K562 (cell line): Measurements from ENCODE around the gene GAA. TPM values are rescaled to one million over a fixed set of nuclear protein-coding genes. Genes with fewer than 3 reads are reported as not detected.
A peak's percentile ranks its signal among the peaks of the same experiment; 100 is the strongest.

Experiments
- CCNT2 ChIP-seq: IDR thresholded peaks from 2 replicates; pipeline ENCODE4 v1.6.1; 2011; ENCODE audit warnings: borderline replicate concordance, low read depth, mild to moderate bottlenecking, moderate library complexity, mixed read lengths, low read length; ENCODE audit not compliant: insufficient read length; ENCODE audit errors: extremely low read depth
- CSDE1 ChIP-seq, 2 experiments: fragments of 450-650 bp; IDR thresholded peaks; 2 replicates each; pipeline ENCODE4 v1.6.1; 2016; ENCODE audit warnings: mild to moderate bottlenecking in 1 of 2
- DACH1 ChIP-seq: fragments of 450-650 bp; IDR thresholded peaks from 2 replicates; pipeline ENCODE4 v1.6.1; 2018; ENCODE audit not compliant: partially characterized antibody
- JUN ChIP-seq, 2 experiments: sonication (generic) in 1 of 2; formaldehyde crosslinking in 1 of 2; IDR thresholded peaks; 2 replicates each; pipeline versions ENCODE4 v1.6.1 to v1.8.0; 2012 to 2022; ENCODE audit warnings: borderline replicate concordance in 2 of 2, mild to moderate bottlenecking in 2 of 2, improper control_type of control experiment in 1 of 2, low read depth in 1 of 2, low read length in 1 of 2, missing genetic modification reagents in 1 of 2
- PHF8 ChIP-seq: fragments of 200-600 bp; sonication (generic); IDR thresholded peaks from 2 replicates; pipeline ENCODE4 v1.6.1; 2012; ENCODE audit warnings: mixed run types, mild to moderate bottlenecking, inconsistent platforms, low read length, moderate library complexity, borderline replicate concordance
- SIN3A ChIP-seq, 2 experiments: fragments of 150-350 bp in 1 of 2; IDR thresholded peaks; 2 replicates each; pipeline ENCODE4 v1.6.1; 2011 to 2016; ENCODE audit warnings: borderline replicate concordance in 2 of 2, low read depth in 2 of 2, low read length in 2 of 2, mild to moderate bottlenecking in 2 of 2, moderate library complexity in 2 of 2; ENCODE audit not compliant: control insufficient read depth in 1 of 2
- SIN3B ChIP-seq: fragments of 450-650 bp; IDR thresholded peaks from 2 replicates; pipeline ENCODE4 v1.6.1; 2017; ENCODE audit warnings: low read depth, mild to moderate bottlenecking, moderate library complexity
- STAT6 ChIP-seq: sonication (generic); formaldehyde crosslinking; IDR thresholded peaks from 2 replicates; pipeline ENCODE4 v1.8.1; 2023; ENCODE audit warnings: mild to moderate bottlenecking, missing genetic modification reagents
- TEAD2 ChIP-seq: fragments of 450-650 bp; IDR thresholded peaks from 2 replicates; pipeline ENCODE4 v1.6.1; 2016; ENCODE audit warnings: missing genetic modification characterization, control low read depth, missing compliant biosample characterization
- U2AF1 ChIP-seq: fragments of 200-400 bp; formaldehyde crosslinking; optimal IDR thresholded peaks from 2 replicates; pipeline ENCODE3; 2017; ENCODE audit warnings: mild to moderate bottlenecking, low read depth, low read length, moderate library complexity
- ZFP91 ChIP-seq: sonication (generic); formaldehyde crosslinking; IDR thresholded peaks from 2 replicates; pipeline ENCODE4 v1.8.0; 2022; ENCODE audit warnings: mild to moderate bottlenecking, missing genetic modification reagents
- ZNF212 ChIP-seq: fragments of 450-650 bp; formaldehyde crosslinking; IDR thresholded peaks from 2 replicates; pipeline ENCODE4 v1.4.0; 2020; ENCODE audit warnings: mild to moderate bottlenecking
- polyA plus RNA-seq, 8 experiments: library from polyadenylated mRNA; depleted of rRNA in 4 of 8; stranded (reverse) in 5 of 8; unstranded in 3 of 8; fragments of >200 nt; fragmentation: Nextera tagmentation in 2 of 8; fragmentation: Illumina TruSeq in 1 of 8; extraction: Ambion mirVana in 2 of 8; extraction: Trizol in 1 of 8; gene quantifications; 2 replicates each; pipeline versions ENCODE4 v1.2.1 to v1.2.3, GENCODE V29; 2011 to 2014; ENCODE audit warnings: inconsistent platforms in 1 of 8, missing spikeins in 1 of 8
- total RNA-seq, 7 experiments: library from RNA; depleted of rRNA in 6 of 7; stranded (reverse); fragments of >200 nt in 6 of 7; fragmentation: Illumina TruSeq in 2 of 7; extraction: Trizol in 2 of 7; gene quantifications; 2 replicates each; pipeline versions ENCODE4 v1.2.1 to v1.2.3, GENCODE V29; 2011 to 2021; ENCODE audit warnings: low replicate concordance in 1 of 7
- TF ChIP-seq, protein P1 (sequence below): sonication (generic); formaldehyde crosslinking; IDR thresholded peaks from 2 replicates; pipeline ENCODE4 v1.8.0; 2023; ENCODE audit warnings: missing genetic modification reagents, mild to moderate bottlenecking, borderline replicate concordance

The GAA gene
- total and polyA plus RNA-seq, 9 of the 15 experiments (the other 6 are each of a cell fraction or from before 2014, with no cell fraction given) = 0.15 to 6.4 (median 1.7) TPM

- peak; percentile 50 for TF ChIP-seq DACH1
- TF ChIP-seq CCNT2 = peak; percentile 16
- TF ChIP-seq U2AF1 = peak; percentile 29
- 0 out of 2 replicates have a peak, but pooled peaks have one; percentile 24 for TF ChIP-seq STAT6 (CRISPR knock-in tag)
- TF ChIP-seq JUN (IDR thresholded peaks at IDR 0.05; ENCODE audit: borderline replicate concordance, low read depth, low read length) = no peak
- peak; percentile 82; the same call in 1 of the 2 replicates for TF ChIP-seq JUN (CRISPR knock-in tag; IDR thresholded peaks at IDR 0.05; ENCODE audit: borderline replicate concordance)
- TF ChIP-seq ZNF212 (CRISPR knock-in tag) = no peak
- TF ChIP-seq, protein P1, sequence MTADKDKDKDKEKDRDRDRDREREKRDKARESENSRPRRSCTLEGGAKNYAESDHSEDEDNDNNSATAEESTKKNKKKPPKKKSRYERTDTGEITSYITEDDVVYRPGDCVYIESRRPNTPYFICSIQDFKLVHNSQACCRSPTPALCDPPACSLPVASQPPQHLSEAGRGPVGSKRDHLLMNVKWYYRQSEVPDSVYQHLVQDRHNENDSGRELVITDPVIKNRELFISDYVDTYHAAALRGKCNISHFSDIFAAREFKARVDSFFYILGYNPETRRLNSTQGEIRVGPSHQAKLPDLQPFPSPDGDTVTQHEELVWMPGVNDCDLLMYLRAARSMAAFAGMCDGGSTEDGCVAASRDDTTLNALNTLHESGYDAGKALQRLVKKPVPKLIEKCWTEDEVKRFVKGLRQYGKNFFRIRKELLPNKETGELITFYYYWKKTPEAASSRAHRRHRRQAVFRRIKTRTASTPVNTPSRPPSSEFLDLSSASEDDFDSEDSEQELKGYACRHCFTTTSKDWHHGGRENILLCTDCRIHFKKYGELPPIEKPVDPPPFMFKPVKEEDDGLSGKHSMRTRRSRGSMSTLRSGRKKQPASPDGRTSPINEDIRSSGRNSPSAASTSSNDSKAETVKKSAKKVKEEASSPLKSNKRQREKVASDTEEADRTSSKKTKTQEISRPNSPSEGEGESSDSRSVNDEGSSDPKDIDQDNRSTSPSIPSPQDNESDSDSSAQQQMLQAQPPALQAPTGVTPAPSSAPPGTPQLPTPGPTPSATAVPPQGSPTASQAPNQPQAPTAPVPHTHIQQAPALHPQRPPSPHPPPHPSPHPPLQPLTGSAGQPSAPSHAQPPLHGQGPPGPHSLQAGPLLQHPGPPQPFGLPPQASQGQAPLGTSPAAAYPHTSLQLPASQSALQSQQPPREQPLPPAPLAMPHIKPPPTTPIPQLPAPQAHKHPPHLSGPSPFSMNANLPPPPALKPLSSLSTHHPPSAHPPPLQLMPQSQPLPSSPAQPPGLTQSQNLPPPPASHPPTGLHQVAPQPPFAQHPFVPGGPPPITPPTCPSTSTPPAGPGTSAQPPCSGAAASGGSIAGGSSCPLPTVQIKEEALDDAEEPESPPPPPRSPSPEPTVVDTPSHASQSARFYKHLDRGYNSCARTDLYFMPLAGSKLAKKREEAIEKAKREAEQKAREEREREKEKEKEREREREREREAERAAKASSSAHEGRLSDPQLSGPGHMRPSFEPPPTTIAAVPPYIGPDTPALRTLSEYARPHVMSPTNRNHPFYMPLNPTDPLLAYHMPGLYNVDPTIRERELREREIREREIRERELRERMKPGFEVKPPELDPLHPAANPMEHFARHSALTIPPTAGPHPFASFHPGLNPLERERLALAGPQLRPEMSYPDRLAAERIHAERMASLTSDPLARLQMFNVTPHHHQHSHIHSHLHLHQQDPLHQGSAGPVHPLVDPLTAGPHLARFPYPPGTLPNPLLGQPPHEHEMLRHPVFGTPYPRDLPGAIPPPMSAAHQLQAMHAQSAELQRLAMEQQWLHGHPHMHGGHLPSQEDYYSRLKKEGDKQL (CRISPR knock-in tag) = no peak
- TF ChIP-seq SIN3B = 0 out of 2 replicates have a peak, but pooled peaks have one; percentile 10
- peak; percentile 77; the same call in 1 of the 2 replicates for TF ChIP-seq PHF8
- 0 out of 2 replicates have a peak, but pooled peaks have one; percentile 15 for TF ChIP-seq ZFP91 (CRISPR knock-in tag)
- TF ChIP-seq SIN3A (IDR thresholded peaks at IDR 0.05; ENCODE audit: borderline replicate concordance in 2 of 2, control insufficient read depth in 1 of 2, low read depth in 2 of 2, low read length in 2 of 2) = peak; percentile 8 to 32; a peak in 1 of 4 replicates
- TF ChIP-seq CSDE1 (IDR thresholded peaks at IDR 0.05) = no peak
- TF ChIP-seq TEAD2 (tag) = no peak
These were observed 45.0 kb downstream of the GAA start (continued) for GRCh38 chr17:80146121-80147034.
